ENCODE results near the gene DSG3.
"Not testable (repeated sequence)": the region's sequence is repeated elsewhere in the genome, so short reads cannot be mapped to it uniquely, and the experiment has no call there.

DSG3 gene

GRCh38 chr18:31498574-31499524 lies 51.3 kb downstream of the DSG3 start:
- Histone ChIP-seq H3K36me3 (ENCODE audit: control insufficient read depth, insufficient read depth, low read length) (no peaks in the 10 kb centered on the region), H3K4me3 (ENCODE audit: low read length) (peak overlapping the region; percentile 73), H3K9ac (ENCODE audit: low read length) (peak overlapping the region; percentile 62), H3K4me1 (ENCODE audit: control insufficient read depth, insufficient read depth, low read length) (no peaks in the 10 kb centered on the region), H3K27ac (ENCODE audit: low read depth, low read length) (no peak overlapping the region), H3K27me3 (ENCODE audit: control insufficient read depth, insufficient read depth, low read length) (peaks cover 3% of the 10 kb centered on the region)

- Histone ChIP-seq H3K36me3 (ENCODE audit: control insufficient read depth, insufficient read depth, low read length) (no peaks in the 10 kb centered on the region), H3K9ac (ENCODE audit: low read length) (no peak overlapping the region), H3K27ac (ENCODE audit: low read depth, low read length) (no peak overlapping the region)
These were observed 52.6 kb downstream of the DSG3 start for GRCh38 chr18:31500051-31500688.

DNA sequence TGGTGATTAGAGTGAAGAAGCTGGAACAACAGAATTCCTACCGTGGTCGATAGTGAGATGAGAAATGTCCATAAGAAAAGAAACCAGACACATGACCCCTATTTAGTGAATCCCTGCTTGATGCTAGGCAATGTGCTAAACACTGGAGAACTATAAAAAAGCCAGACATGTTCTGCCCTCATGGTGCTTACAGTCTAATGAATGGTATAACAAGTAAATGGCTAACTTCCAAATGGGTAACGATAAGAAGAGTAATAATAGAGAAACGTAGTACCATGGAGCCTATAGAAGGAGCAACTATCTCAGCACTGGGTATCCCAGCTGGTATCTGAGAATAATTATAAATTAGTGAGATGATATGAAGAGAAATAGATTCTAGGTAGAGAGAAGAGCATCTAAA lies 55.5 kb downstream of the DSG3 start:
- Histone ChIP-seq H3K9ac (ENCODE audit: low read length) (no peak overlapping the region), H3K27me3 (ENCODE audit: control insufficient read depth, insufficient read depth, low read length) (no peaks in the 10 kb centered on the region), H3K4me3 (ENCODE audit: low read length) (no peak overlapping the region), H3K27ac (ENCODE audit: low read depth, low read length) (no peak overlapping the region), H3K4me1 (ENCODE audit: control insufficient read depth, insufficient read depth, low read length) (no peaks in the 10 kb centered on the region), H3K36me3 (ENCODE audit: control insufficient read depth, insufficient read depth, low read length) (no peaks in the 10 kb centered on the region)

More at GRCh38 chr18:31500051-31500688, 52.6 kb downstream of the DSG3 start:
- H3K27me3 ChIP-seq (ENCODE audit: control insufficient read depth, insufficient read depth, low read length): peaks cover 3% of the 10 kb centered on the region
- no peak overlapping the region for H3K4me3 ChIP-seq (ENCODE audit: low read length)
- no peaks in the 10 kb centered on the region for H3K4me1 ChIP-seq (ENCODE audit: control insufficient read depth, insufficient read depth, low read length)

DNA sequence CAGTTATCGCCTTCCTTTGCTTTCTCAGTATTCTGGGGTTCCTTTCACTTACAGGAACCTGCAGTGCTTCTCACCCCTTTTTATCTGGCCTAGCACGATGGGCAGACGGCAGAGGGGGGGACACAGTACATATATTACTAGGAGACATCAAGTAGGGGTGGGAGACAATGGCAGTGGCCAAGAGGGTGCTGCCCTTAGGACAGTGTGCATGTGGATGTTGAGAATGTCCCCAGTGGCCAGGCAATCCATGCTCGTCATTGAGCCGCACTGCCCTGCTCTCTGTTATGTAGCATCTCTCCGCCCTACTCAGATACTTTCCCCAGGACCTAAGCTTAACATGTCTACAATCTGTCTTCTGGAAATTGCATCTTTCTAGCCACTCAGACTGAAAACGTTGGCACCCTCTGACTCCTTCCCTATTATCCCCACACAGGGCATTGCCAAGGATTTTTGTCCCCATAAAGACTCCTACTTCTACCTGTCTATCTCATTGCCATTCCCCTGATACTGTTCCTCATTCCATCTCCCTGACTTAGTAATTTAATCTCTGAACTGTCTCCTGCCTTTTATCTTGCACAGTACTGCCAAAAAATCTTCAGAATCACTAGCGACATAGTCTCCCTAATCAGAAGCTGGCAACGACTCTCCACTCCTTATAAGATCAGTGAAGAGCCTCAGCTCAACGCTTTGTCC lies 57.1 kb downstream of the DSG3 start:
- Histone ChIP-seq H3K27me3 (ENCODE audit: control insufficient read depth, insufficient read depth, low read length) (no peaks in the 10 kb centered on the region), H3K27ac (ENCODE audit: low read depth, low read length) (no peak overlapping the region), H3K9ac (ENCODE audit: low read length) (no peak overlapping the region), H3K4me3 (ENCODE audit: low read length) (no peak overlapping the region), H3K36me3 (ENCODE audit: control insufficient read depth, insufficient read depth, low read length) (no peaks in the 10 kb centered on the region), H3K4me1 (ENCODE audit: control insufficient read depth, insufficient read depth, low read length) (no peaks in the 10 kb centered on the region)

DNA sequence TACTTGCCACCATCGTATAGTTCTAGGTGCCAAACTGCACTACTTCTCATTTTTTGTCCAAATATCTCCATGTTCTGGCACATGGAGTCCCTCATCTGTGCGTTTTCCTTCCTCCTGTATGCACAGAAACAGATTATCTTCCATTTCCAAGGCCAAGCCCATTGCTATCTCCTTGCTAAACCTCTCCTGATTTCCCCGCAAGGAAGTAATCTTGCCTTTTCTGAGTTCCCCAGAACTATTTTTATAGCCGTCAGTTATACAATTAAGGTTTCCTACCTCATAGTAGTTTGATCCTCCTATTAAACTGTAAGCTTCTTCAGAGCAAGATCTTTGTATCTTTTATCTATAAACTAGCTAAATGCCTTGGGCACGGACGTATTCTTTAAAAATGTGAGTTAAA lies 57.6 kb downstream of the DSG3 start:
- Histone ChIP-seq H3K4me1 (ENCODE audit: control insufficient read depth, insufficient read depth, low read length) (no peaks in the 10 kb centered on the region), H3K4me3 (ENCODE audit: low read length) (no peak overlapping the region), H3K27ac (ENCODE audit: low read depth, low read length) (no peak overlapping the region), H3K36me3 (ENCODE audit: control insufficient read depth, insufficient read depth, low read length) (no peaks in the 10 kb centered on the region), H3K9ac (ENCODE audit: low read length) (no peak overlapping the region), H3K27me3 (ENCODE audit: control insufficient read depth, insufficient read depth, low read length) (no peaks in the 10 kb centered on the region)

DNA sequence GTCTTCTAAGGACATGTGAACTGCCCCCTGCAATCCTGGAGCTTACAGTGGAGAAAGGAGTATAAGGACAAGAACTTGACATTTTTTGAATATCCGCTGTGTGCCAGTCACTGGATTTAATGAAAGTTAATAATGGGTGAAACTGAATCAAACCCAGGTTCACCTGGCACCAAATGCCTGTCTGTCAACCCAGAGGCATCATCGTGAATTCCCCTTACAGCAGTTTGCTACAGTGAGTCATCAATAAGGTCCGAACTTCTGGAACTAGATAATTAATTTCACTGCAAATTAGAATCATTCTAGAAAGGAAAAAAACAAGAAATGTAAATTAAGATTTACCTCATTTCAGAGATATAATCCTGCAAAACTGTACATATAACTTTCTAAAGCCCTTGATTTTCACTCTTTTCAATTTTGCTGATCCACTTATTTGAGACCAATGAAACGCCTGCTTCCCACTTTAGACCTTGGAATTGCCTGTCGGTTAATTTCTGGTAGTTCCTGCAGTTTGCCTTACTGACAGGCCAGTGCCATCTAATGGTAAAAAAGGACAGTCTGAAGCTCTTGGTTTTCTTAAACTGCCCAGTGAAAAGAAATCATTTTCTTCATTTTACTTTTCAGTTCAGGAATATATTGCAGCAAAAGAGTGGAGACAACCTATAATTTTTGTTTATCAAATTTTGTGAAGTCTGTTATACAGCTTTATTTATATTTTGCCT lies 58.6 kb downstream of the DSG3 start:
- Histone ChIP-seq H3K4me3 (ENCODE audit: low read length) (no peak overlapping the region), H3K36me3 (ENCODE audit: control insufficient read depth, insufficient read depth, low read length) (no peaks in the 10 kb centered on the region), H3K4me1 (ENCODE audit: control insufficient read depth, insufficient read depth, low read length) (no peaks in the 10 kb centered on the region), H3K9ac (ENCODE audit: low read length) (no peak overlapping the region), H3K27me3 (ENCODE audit: control insufficient read depth, insufficient read depth, low read length) (no peaks in the 10 kb centered on the region), H3K27ac (ENCODE audit: low read depth, low read length) (no peak overlapping the region)

GRCh38 chr18:31507124-31507523 lies 59.6 kb downstream of the DSG3 start:
- H3K27me3 ChIP-seq (ENCODE audit: control insufficient read depth, insufficient read depth, low read length); H3K27ac ChIP-seq (ENCODE audit: low read depth, low read length); H3K36me3 ChIP-seq (ENCODE audit: control insufficient read depth, insufficient read depth, low read length); H3K4me3 ChIP-seq (ENCODE audit: low read length); H3K4me1 ChIP-seq (ENCODE audit: control insufficient read depth, insufficient read depth, low read length); H3K9ac ChIP-seq (ENCODE audit: low read length): not testable (repeated sequence)

GRCh38 chr18:31508781-31509180 lies 61.2 kb downstream of the DSG3 start:
- Histone ChIP-seq H3K4me3 (ENCODE audit: low read length) (no peak overlapping the region), H3K36me3 (ENCODE audit: control insufficient read depth, insufficient read depth, low read length) (no peaks in the 10 kb centered on the region), H3K27ac (ENCODE audit: low read depth, low read length) (no peak overlapping the region), H3K4me1 (ENCODE audit: control insufficient read depth, insufficient read depth, low read length) (no peaks in the 10 kb centered on the region), H3K27me3 (ENCODE audit: control insufficient read depth, insufficient read depth, low read length) (no peaks in the 10 kb centered on the region), H3K9ac (ENCODE audit: low read length) (no peak overlapping the region)

GRCh38 chr18:31509571-31509970 lies 62.0 kb downstream of the DSG3 start:
- no peaks in the 10 kb centered on the region for H3K36me3 ChIP-seq (ENCODE audit: control insufficient read depth, insufficient read depth, low read length)
- no peak overlapping the region for H3K4me3 ChIP-seq (ENCODE audit: low read length)
- no peaks in the 10 kb centered on the region for H3K4me1 ChIP-seq (ENCODE audit: control insufficient read depth, insufficient read depth, low read length)
- H3K27ac ChIP-seq (ENCODE audit: low read depth, low read length): no peak overlapping the region
- H3K27me3 ChIP-seq (ENCODE audit: control insufficient read depth, insufficient read depth, low read length): no peaks in the 10 kb centered on the region
- no peak overlapping the region for H3K9ac ChIP-seq (ENCODE audit: low read length)

- Histone ChIP-seq H3K4me1 (ENCODE audit: control insufficient read depth, insufficient read depth, low read length) (no peaks in the 10 kb centered on the region), H3K27ac (ENCODE audit: low read depth, low read length) (no peak overlapping the region), H3K27me3 (ENCODE audit: control insufficient read depth, insufficient read depth, low read length) (no peaks in the 10 kb centered on the region), H3K9ac (ENCODE audit: low read length) (no peak overlapping the region), H3K4me3 (ENCODE audit: low read length) (no peak overlapping the region), H3K36me3 (ENCODE audit: control insufficient read depth, insufficient read depth, low read length) (no peaks in the 10 kb centered on the region)
These were observed 62.8 kb downstream of the DSG3 start for GRCh38 chr18:31510319-31510718.

- Histone ChIP-seq H3K9ac (ENCODE audit: low read length) (no peak overlapping the region), H3K27ac (ENCODE audit: low read depth, low read length) (no peak overlapping the region), H3K4me3 (ENCODE audit: low read length) (no peak overlapping the region), H3K36me3 (ENCODE audit: control insufficient read depth, insufficient read depth, low read length) (no peaks in the 10 kb centered on the region), H3K4me1 (ENCODE audit: control insufficient read depth, insufficient read depth, low read length) (no peaks in the 10 kb centered on the region), H3K27me3 (ENCODE audit: control insufficient read depth, insufficient read depth, low read length) (no peaks in the 10 kb centered on the region)
These were observed 63.6 kb downstream of the DSG3 start for GRCh38 chr18:31511098-31511497.

GRCh38 chr18:31512203-31512764 lies 64.7 kb downstream of the DSG3 start:
- no peaks in the 10 kb centered on the region for H3K27me3 ChIP-seq (ENCODE audit: control insufficient read depth, insufficient read depth, low read length)
- no peaks in the 10 kb centered on the region for H3K4me1 ChIP-seq (ENCODE audit: control insufficient read depth, insufficient read depth, low read length)
- no peak overlapping the region for H3K4me3 ChIP-seq (ENCODE audit: low read length)
- H3K9ac ChIP-seq (ENCODE audit: low read length): no peak overlapping the region
- no peak overlapping the region for H3K27ac ChIP-seq (ENCODE audit: low read depth, low read length)
- no peaks in the 10 kb centered on the region for H3K36me3 ChIP-seq (ENCODE audit: control insufficient read depth, insufficient read depth, low read length)
